ENCODE data around the gene UNC50.

The UNC50 gene

DNA sequence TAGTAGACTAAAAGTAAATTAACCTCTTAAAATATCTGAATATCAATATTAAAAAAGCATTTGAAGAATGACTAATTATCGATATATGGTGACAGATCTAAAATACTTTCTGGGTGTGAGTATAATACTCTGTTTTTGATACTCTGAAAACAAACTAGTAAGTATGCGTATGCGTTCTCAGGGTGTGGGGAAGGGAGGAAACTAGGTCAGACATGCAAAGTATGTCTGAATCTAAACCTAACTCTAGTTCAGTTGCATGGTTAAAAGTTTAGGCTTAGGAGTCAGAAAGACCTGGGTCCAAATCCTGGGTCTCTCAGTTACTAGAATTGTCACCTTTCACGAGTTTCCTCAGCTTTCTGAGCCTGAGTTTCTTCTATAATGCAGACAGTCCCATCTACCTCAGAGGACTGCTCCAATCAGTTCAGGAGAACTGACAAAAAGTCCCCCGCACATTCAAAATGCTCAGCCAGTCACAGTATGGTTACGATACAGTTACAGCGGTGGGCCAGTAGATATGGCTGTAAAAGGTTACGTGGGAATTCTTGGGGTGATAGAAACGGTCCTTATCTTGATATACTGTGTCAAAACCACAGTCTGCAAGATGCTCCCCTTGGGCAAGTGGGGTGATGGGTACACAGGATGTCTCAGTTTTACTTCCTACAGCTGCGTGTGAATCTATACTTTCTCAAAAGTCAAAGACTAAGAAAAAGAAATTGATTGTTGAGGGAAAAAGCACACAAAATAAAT, 29.2 kb downstream of the UNC50 start:
- no peak overlapping the region for H3K4me3 ChIP-seq (ENCODE audit: low read depth, low read length)
- H3K36me3 ChIP-seq = no peaks in the 10 kb centered on the region
- no peak for DNase-seq
- H3K27me3 ChIP-seq (ENCODE audit: insufficient read depth, low read depth, severe bottlenecking) = no peaks in the 10 kb centered on the region
- no peaks in the 10 kb centered on the region for H3K9me3 ChIP-seq (ENCODE audit: severe bottlenecking)
- no peak overlapping the region for H3K27ac ChIP-seq
- TF ChIP-seq, protein P1, sequence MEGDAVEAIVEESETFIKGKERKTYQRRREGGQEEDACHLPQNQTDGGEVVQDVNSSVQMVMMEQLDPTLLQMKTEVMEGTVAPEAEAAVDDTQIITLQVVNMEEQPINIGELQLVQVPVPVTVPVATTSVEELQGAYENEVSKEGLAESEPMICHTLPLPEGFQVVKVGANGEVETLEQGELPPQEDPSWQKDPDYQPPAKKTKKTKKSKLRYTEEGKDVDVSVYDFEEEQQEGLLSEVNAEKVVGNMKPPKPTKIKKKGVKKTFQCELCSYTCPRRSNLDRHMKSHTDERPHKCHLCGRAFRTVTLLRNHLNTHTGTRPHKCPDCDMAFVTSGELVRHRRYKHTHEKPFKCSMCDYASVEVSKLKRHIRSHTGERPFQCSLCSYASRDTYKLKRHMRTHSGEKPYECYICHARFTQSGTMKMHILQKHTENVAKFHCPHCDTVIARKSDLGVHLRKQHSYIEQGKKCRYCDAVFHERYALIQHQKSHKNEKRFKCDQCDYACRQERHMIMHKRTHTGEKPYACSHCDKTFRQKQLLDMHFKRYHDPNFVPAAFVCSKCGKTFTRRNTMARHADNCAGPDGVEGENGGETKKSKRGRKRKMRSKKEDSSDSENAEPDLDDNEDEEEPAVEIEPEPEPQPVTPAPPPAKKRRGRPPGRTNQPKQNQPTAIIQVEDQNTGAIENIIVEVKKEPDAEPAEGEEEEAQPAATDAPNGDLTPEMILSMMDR (IDR thresholded peaks at IDR 0.05; ENCODE audit: low read depth, low read length) = no peak

DNA sequence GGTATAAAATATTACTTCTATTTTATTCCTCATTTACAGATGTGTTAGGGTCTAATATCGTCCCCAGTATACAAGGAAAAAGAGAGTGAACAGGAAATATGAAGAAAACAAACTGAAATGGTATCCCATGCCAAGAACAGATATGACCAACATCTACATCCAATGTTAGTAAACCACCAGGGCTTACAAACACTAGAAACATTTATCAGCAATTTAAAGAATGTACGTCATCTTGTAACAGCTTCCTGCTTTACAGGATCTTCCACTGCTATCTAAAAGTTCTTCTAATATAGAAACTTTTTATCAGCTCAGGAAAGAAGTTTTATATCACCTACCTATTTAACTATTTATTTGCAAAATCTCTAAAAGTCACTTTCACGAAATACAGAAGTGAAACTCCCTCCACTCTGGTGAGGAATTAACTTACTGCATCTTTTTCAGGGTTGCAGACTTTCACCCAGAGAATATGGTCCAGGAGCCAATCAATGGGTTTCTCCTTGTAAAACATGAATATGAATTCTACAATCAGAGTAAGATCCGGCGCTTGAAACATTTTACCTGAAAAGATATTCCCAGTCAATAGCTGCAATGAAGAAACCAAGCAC, 35.2 kb downstream of the UNC50 start:
- H3K4me3 ChIP-seq (ENCODE audit: low read depth, low read length) = no peak overlapping the region
- H3K36me3 ChIP-seq = no peaks in the 10 kb centered on the region
- no peak overlapping the region for H3K27ac ChIP-seq
- no peak for DNase-seq
- H3K9me3 ChIP-seq (ENCODE audit: severe bottlenecking) = no peaks in the 10 kb centered on the region
- TF ChIP-seq, protein P1 (IDR thresholded peaks at IDR 0.05; ENCODE audit: low read depth, low read length) = no peak
- no peaks in the 10 kb centered on the region for H3K27me3 ChIP-seq (ENCODE audit: insufficient read depth, low read depth, severe bottlenecking)

DNA sequence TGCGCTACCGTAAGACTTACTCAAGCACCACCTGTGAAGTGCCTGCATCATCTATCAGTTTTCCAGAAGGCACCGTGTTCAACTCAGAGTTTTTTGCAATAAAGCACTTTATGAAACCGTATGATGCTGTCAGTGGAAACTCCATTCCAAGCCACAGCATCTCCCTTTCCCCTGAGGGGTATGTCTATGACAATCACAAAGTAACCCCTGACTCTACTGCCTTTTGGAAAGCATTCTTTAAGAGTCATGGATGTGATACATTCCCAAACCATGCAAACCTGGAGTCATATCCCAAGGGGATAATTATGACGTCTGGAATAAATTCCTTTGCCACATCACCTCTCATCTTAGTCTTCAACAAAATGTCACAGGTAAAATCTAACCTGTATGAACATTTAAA, 39.2 kb downstream of the UNC50 start:
- Histone ChIP-seq H3K4me3 (ENCODE audit: low read depth, low read length) (no peak overlapping the region), H3K27ac (no peak overlapping the region), H3K9me3 (ENCODE audit: severe bottlenecking) (no peaks in the 10 kb centered on the region), H3K36me3 (no peaks in the 10 kb centered on the region), H3K27me3 (ENCODE audit: insufficient read depth, low read depth, severe bottlenecking) (no peaks in the 10 kb centered on the region)
- no peak for DNase-seq
- TF ChIP-seq, protein P1 (IDR thresholded peaks at IDR 0.05; ENCODE audit: low read depth, low read length) = no peak

DNA sequence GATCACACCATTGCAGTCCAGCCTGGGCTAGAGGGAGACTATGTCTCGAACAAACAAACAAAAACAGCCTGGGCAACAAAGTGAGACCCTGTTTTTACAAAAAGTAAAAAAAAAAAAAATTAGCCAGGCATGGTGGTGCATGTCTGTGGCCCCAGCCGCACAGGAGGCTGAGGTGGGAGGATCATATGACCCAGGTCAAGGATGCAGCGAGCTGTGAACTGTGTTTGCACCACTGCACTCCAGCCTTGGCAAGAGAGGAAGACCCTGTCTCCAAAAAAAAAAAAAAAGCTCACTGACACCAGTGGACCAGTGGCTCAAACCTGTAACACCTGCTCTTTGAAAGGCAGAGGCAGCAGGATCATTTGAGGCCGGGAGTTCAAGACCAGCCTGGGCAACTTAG, 40.1 kb downstream of the UNC50 start:
- Histone ChIP-seq H3K27me3 (ENCODE audit: insufficient read depth, low read depth, severe bottlenecking) (no peaks in the 10 kb centered on the region), H3K9me3 (ENCODE audit: severe bottlenecking) (no peaks in the 10 kb centered on the region), H3K27ac (no peak overlapping the region), H3K4me3 (ENCODE audit: low read depth, low read length) (no peak overlapping the region), H3K36me3 (no peaks in the 10 kb centered on the region)
- TF ChIP-seq, protein P1 (IDR thresholded peaks at IDR 0.05; ENCODE audit: low read depth, low read length) = no peak
- DNase-seq = no peak

DNA sequence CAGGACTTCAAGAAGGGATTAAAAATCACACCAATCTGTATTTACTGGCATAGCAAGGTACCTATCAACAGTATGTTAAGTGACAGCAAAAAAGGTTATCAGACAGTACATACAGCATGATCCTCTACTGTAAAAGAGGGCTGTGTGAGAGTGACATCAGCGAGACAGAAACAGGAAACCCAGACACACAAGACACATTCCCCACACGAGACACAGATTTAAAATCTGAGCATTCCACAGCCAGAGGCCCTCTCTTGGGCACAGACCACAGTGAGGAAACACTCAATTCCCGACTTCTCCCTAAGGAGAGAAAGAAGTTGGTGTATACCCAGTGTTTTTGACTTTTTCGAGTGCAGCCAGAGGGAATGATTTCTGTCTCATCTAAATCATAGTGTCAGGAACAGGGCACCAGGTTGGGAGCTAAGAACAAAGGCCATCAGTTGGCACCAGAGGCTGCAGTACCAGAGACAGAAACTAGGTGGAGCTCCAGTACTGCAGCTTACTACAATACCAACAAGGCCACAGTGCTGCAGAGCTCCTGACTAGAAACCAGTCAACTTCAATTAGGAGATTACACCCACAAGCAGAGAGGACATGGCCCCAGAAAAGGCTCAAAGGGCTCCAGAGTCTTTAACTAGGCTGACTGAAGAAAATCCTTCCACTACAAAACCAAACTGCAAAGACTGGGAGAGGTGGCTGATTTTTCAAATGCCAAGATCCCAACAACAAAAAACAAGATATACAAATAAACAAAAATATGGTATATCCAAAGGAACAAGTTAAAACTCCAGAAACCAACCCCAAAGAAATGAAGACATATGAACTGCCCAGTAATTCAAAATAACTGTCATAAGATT, 41.0 kb downstream of the UNC50 start:
- Histone ChIP-seq H3K4me3 (ENCODE audit: low read depth, low read length) (no peak overlapping the region), H3K36me3 (no peaks in the 10 kb centered on the region), H3K27me3 (ENCODE audit: insufficient read depth, low read depth, severe bottlenecking) (no peaks in the 10 kb centered on the region), H3K27ac (peak overlapping the region; percentile 3; the same call in 1 of the 2 replicates), H3K9me3 (ENCODE audit: severe bottlenecking) (no peaks in the 10 kb centered on the region)
- TF ChIP-seq, protein P1 (IDR thresholded peaks at IDR 0.05; ENCODE audit: low read depth, low read length) = peak; percentile 97
- DNase-seq = peak; percentile 84

All from WERI-Rb-1 (cell line).